ENCODE measurements around the gene INSL3.

INSL3 gene

DNA sequence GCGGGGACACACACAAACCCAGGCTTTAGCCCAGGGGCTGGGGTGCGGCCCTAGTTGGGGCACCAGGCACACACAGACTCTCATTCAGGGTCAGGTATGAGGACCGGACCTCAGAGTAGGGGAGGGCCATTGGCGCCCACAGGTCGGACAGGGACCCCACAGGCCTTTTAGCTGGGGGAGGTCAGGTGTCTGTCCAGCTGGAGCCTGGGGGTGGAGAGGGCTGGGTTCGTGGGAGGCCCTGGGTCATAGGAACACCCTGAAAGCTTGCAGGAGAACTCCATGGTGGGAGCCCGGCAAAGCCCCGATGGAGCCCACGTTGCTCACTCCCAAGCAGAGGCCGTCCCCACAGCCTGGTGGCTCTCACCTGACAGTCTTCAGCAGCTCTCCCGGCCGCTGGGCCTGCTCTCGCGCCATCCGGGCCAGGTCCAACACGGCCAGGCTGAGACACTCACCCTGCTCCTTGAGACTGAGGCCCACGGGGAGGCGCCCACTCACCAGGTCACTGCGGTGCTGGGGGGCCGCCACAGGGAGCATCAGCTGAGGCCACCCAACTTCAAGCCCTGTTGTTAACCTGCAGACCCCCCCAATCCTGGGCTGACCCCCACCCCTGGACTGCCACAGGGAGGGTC is 21.5 kb upstream of the INSL3 start:
- Histone ChIP-seq H3K9ac (ENCODE audit: low read depth, low read length) (no peak overlapping the region), H3K4me1 (ENCODE audit: insufficient read depth, low read length) (peaks cover 12% of the 10 kb centered on the region), H3K9me3 (ENCODE audit: insufficient read depth, low read length, severe bottlenecking) (no peaks in the 10 kb centered on the region), H3K27ac (ENCODE audit: low read length) (no peak overlapping the region), H3K79me2 (ENCODE audit: insufficient read depth, low read length) (0 out of 2 replicates have a peak, but pooled peaks cover 4% of the 10 kb centered on the region), H3K4me3 (ENCODE audit: low read depth in 1 of 2, low read length in 2 of 2) (no peak overlapping the region), H3K27me3 (ENCODE audit: insufficient read depth, low read length, poor library complexity) (no peaks in the 10 kb centered on the region), H4K20me1 (ENCODE audit: insufficient read depth, low read length) (no peaks in the 10 kb centered on the region), H3K36me3 (ENCODE audit: insufficient read depth, low read length) (0 out of 2 replicates have a peak, but pooled peaks cover 6% of the 10 kb centered on the region), H2AFZ (ENCODE audit: low read depth, low read length) (no peak overlapping the region), H3K4me2 (ENCODE audit: insufficient read depth, low read length) (no peak overlapping the region)
- no peak for TF ChIP-seq EZH2 (IDR thresholded peaks at IDR 0.05; ENCODE audit: borderline replicate concordance, low read depth, low read length, severe bottlenecking)
- ATAC-seq (ENCODE audit: insufficient read depth, low read depth) (no peak), DNase-seq (no peak)

DNA sequence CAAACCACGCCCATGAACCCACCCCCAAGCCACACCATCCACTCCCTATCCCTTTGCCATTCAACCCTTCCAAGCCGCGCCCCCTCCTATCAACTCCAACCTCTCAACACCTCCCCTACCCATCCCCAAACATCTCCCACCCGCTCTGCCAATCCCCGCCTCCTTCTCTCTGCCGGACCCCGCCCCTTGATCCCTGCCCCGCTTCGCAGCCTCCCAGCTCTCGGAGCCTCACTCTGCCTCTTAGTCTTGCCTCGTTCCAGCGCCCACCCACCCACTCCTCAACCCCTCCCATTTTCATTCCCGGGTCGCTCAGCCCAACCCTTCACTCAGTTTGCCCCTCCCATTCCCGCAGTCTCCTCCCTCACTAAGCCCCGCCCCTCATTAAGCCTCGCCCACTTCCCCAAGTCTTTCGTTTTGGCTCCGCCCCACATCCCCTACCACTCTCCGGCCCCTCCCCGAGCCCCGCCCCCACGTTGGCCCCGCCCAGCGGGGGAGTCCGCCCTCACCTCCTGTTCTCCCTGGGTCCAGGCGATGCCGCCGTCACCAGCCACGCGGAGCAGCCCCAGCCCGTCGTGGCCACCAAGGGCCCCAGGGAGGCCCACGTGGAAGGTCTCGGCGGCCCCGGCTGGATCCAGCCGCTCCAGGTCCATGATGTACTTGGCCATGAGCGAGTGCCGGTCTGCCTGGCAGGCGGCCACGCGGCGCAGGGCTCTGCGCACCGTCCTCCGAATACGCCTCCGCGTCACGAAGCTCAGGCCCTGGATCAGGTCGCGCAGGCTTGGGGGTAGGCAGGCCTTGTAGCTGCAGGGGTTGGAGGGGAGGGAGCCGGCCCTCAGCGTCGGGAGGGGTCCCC is 20.7 kb upstream of the INSL3 start:
- no peaks in the 10 kb centered on the region for H3K27me3 ChIP-seq (ENCODE audit: insufficient read depth, low read length, poor library complexity)
- peak; percentile 58 for ATAC-seq (ENCODE audit: insufficient read depth, low read depth)
- H3K9ac ChIP-seq (ENCODE audit: low read depth, low read length), result no peak overlapping the region
- H2AFZ ChIP-seq (ENCODE audit: low read depth, low read length), result no peak overlapping the region
- H3K4me3 ChIP-seq (ENCODE audit: low read depth in 1 of 2, low read length in 2 of 2), result no peak overlapping the region
- DNase-seq, result peak; percentile 57
- 0 out of 2 replicates have a peak, but pooled peaks cover 3% of the 10 kb centered on the region for H3K79me2 ChIP-seq (ENCODE audit: insufficient read depth, low read length)
- no peaks in the 10 kb centered on the region for H3K9me3 ChIP-seq (ENCODE audit: insufficient read depth, low read length, severe bottlenecking)
- H3K4me1 ChIP-seq (ENCODE audit: insufficient read depth, low read length), result peaks cover 5% of the 10 kb centered on the region; the same call in 1 of the 2 replicates
- H4K20me1 ChIP-seq (ENCODE audit: insufficient read depth, low read length), result no peaks in the 10 kb centered on the region
- no peak overlapping the region for H3K27ac ChIP-seq (ENCODE audit: low read length)
- H3K36me3 ChIP-seq (ENCODE audit: insufficient read depth, low read length), result 0 out of 2 replicates have a peak, but pooled peaks cover 6% of the 10 kb centered on the region
- H3K4me2 ChIP-seq (ENCODE audit: insufficient read depth, low read length), result no peak overlapping the region
- TF ChIP-seq EZH2 (IDR thresholded peaks at IDR 0.05; ENCODE audit: borderline replicate concordance, low read depth, low read length, severe bottlenecking) (no peak), CTCF (IDR thresholded peaks at IDR 0.05; ENCODE audit: borderline replicate concordance, extremely low read depth, low read length, poor library complexity, severe bottlenecking) (no peak)

DNA sequence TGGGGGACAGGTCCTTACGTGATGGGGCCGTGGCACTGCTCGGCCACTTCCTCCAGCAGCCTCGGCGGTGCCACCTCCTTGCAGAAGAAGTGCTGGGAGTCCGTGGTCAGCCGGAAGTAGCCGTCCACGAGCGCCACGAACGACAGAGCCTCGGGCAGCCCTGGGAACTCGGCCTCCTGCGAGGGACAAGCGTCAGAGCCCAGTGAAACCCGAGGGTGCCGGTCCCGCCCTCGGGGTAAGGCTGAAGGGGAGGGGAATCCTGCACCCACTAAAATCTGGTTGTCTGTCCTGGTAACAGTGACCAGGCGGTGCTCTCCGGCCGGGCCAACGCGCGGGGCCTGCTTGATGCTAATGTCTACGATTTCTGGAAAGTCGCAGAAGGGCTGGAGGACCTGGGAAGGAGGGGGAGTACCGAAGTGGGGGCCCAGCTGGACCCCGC is 20.1 kb upstream of the INSL3 start:
- no peak for ATAC-seq (ENCODE audit: insufficient read depth, low read depth)
- no peak for TF ChIP-seq CTCF (IDR thresholded peaks at IDR 0.05; ENCODE audit: borderline replicate concordance, extremely low read depth, low read length, poor library complexity, severe bottlenecking)
- TF ChIP-seq EZH2 (IDR thresholded peaks at IDR 0.05; ENCODE audit: borderline replicate concordance, low read depth, low read length, severe bottlenecking), result no peak
- Histone ChIP-seq H3K9ac (ENCODE audit: low read depth, low read length) (no peak overlapping the region), H3K9me3 (ENCODE audit: insufficient read depth, low read length, severe bottlenecking) (no peaks in the 10 kb centered on the region), H2AFZ (ENCODE audit: low read depth, low read length) (no peak overlapping the region), H3K4me2 (ENCODE audit: insufficient read depth, low read length) (no peak overlapping the region), H4K20me1 (ENCODE audit: insufficient read depth, low read length) (no peaks in the 10 kb centered on the region), H3K27me3 (ENCODE audit: insufficient read depth, low read length, poor library complexity) (no peaks in the 10 kb centered on the region), H3K79me2 (ENCODE audit: insufficient read depth, low read length) (0 out of 2 replicates have a peak, but pooled peaks cover under 1% of the 10 kb centered on the region), H3K4me3 (ENCODE audit: low read depth in 1 of 2, low read length in 2 of 2) (no peak overlapping the region), H3K4me1 (ENCODE audit: insufficient read depth, low read length) (peaks cover under 1% of the 10 kb centered on the region; the same call in 1 of the 2 replicates), H3K27ac (ENCODE audit: low read length) (no peak overlapping the region), H3K36me3 (ENCODE audit: insufficient read depth, low read length) (0 out of 2 replicates have a peak, but pooled peaks cover 6% of the 10 kb centered on the region)
- DNase-seq, result no peak

GRCh38 chr19:17840019-17840418 is 18.7 kb upstream of the INSL3 start:
- Histone ChIP-seq H3K36me3 (ENCODE audit: insufficient read depth, low read length) (0 out of 2 replicates have a peak, but pooled peaks cover 6% of the 10 kb centered on the region), H4K20me1 (ENCODE audit: insufficient read depth, low read length) (no peaks in the 10 kb centered on the region), H3K4me3 (ENCODE audit: low read depth in 1 of 2, low read length in 2 of 2) (no peak overlapping the region), H3K27me3 (ENCODE audit: insufficient read depth, low read length, poor library complexity) (no peaks in the 10 kb centered on the region), H3K79me2 (ENCODE audit: insufficient read depth, low read length) (no peaks in the 10 kb centered on the region), H3K4me1 (ENCODE audit: insufficient read depth, low read length) (no peaks in the 10 kb centered on the region), H3K9me3 (ENCODE audit: insufficient read depth, low read length, severe bottlenecking) (no peaks in the 10 kb centered on the region), H3K9ac (ENCODE audit: low read depth, low read length) (no peak overlapping the region), H3K4me2 (ENCODE audit: insufficient read depth, low read length) (no peak overlapping the region), H3K27ac (ENCODE audit: low read length) (no peak overlapping the region), H2AFZ (ENCODE audit: low read depth, low read length) (no peak overlapping the region)
- no peak for TF ChIP-seq EZH2 (IDR thresholded peaks at IDR 0.05; ENCODE audit: borderline replicate concordance, low read depth, low read length, severe bottlenecking)
- ATAC-seq (ENCODE audit: insufficient read depth, low read depth) (no peak), DNase-seq (no peak)

Measured in DND-41 (cell line).